RKO (cell line): ENCODE data around the gene XRCC3.

Experiments used
- DNase-seq: peaks from one replicate; pipeline ENCODE4 v3.0.0-alpha.2; 2016; ENCODE audit warnings: low spot score

XRCC3 gene

DNA sequence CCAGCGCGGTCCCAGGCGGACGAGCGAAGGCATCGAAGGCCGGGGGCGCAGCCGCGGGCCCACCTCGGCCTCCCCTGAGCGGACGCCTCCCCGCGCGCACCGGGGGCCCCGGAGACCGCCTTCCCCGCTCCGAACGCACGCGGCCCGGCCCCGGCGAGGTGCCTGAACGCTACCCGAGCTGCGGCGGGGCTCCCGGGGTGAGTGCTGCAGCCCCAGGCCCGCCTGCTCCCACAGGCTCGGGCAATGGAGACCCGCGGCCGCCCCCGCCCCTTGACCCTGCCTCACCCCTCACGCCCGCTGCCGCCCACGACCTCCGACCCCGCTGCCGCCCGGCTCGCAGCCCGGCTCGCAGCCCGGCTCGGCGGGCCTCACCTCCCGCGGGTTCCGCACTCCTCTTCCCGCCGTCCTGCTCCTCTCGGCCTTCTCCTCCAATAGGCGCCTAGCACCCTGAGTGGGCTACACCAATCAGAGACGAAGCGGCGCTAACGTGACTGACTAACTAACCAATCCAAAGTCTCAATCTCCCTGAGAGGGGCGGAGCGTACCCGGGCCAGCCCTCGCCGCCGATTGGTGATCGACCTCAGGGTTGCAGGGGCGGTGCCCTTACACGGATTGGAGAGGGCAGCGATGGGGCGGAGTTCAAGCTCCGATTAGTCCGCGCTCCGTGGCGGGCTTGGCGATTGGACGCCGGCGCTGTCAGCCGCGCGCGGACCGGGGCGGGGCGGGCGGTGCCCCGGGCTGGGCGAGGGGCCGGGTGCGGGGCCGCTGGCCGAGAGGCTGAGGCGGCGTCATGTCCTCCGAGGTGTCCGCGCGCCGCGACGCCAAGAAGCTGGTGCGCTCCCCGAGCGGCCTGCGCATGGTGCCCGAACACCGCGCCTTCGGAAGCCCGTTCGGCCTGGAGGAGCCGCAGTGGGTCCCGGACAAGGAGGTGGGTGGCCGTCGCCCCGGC is at the start of gene XRCC3, which contains the start of gene ZFYVE21:
Gene XRCC3 (minus strand): TSS at position 400 of the 949 bp plus-strand sequence. CDS start 4,364 bp downstream, outside the sequence.
Gene ZFYVE21 (plus strand): TSS at position 759 of the 949 bp plus-strand sequence. CDS start 32 bp downstream, at position 791.
- peak; percentile 99 for DNase-seq

DNA sequence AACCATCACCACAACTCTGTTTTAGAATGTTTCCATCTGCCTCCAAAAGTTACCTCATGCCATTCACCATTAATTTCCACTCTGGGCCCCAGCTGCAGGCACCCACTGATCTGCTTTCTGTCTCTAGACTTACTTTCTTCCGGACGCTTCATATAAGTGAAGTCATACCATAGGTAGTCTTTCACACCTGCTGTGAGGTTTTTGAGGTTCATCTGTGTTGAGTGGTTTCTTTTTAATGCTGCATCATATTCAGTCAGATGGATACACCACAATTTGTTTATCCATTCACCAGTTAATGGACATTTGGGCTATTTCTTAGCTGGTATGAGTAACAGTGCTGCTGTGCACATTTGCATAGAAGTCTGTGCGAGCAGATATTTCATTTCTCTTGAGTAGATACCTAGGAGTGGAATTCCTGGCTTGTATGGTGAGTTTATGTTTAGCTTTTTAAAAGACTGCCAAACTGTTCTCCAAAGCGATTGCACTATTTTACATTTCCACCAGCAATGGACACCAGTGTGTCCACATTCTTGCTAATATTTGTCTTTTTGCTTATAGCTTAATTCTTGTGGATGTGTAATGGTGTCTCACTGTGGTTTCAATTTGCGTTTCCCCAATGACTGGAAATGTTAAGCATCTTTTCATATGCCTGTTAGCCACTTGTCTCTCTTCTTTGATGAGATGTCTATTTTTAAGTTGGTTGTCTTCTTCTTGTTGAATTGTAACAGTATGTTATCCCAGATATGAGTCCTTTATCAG is 48.7 kb upstream of the XRCC3 start:
- DNase-seq, result no peak

DNA sequence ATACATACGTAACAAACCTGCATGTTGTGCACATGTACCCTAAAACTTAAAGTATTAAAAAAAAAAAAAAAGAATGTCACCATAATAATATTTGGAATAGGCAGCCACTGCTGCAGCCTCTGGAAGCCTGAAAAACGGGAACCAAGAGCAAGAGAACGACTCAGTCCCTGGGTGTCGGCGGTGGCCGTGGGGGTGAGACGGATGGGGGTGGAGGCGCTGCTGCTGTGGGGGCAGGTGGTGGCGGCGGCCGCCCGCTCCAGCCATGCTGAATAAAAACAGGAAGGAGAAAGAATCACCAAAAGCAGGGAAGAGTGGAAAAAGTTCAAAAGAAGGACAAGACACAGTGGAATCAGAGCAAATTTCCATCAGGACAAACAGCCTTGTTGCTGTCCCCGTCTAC is 47.3 kb upstream of the XRCC3 start:
- no peak for DNase-seq

DNA sequence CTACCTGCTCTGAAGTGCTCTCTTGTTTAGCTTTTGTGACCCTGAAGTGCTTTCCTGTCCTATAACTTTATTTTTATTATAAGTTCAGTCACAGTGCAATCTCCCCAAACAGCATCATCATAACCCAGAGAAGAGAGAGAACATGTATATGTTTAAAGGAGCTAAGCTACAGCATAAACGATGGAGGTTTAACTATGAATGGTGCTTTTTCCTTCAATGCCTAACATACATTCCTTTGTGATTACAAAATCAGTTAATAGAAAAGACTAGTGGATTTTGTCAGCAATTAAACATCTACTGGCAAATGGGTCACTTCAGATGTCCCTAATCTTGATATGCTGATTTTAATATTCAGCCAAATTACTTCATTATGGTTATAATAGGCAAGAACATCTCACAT is 46.8 kb upstream of the XRCC3 start:
- DNase-seq, result no peak

DNA sequence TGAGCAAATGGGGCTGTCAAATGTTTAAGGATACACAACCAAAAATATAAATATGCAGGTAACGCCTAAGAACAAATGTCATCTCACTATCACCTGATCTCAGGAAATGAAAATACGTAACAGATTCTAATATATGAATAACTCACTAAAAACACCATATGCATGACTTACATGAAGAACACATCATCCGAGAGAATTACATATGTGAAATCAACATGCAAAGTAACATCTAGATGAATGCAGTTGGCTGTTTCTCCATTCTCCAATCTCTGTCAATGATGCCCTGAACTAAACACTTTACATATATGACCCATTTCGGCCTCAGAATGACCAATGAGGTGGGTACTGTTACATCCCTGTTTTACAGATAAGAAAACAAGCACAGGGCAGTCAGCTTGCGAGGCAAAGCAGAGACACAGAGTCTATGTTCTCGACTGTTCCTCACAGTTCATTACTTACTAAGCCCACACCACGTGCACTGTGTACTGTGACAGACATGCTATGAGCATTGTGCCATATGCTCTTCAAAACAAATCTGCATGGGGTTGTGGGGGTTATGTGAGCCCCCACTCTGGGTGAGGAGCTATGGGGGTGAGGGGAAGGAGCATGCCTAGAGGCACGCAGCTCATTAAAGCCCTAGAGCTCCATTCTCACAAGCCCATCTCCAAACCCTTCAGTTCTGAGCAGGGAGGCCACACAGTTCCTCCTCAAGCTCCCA is 43.0 kb upstream of the XRCC3 start:
- DNase-seq, result no peak

DNA sequence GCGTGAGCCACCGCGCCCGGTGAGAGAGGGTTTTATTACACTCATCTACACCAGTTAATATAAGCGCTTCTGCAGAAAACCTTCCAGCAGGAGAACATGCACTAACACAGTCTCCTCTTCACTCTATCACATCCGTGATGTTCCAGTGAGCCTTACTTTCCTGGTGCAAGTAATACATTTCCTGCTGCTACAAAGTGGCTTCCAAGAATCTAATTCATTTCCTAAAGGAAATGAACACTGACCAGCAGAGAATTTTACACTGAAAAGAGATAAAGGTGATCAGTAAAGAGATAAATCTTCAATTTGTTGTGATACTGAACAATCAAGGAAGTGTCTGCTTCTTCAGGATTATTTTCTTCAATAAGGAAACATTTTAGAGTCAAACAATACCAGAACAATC is 39.8 kb upstream of the XRCC3 start:
- no peak for DNase-seq

DNA sequence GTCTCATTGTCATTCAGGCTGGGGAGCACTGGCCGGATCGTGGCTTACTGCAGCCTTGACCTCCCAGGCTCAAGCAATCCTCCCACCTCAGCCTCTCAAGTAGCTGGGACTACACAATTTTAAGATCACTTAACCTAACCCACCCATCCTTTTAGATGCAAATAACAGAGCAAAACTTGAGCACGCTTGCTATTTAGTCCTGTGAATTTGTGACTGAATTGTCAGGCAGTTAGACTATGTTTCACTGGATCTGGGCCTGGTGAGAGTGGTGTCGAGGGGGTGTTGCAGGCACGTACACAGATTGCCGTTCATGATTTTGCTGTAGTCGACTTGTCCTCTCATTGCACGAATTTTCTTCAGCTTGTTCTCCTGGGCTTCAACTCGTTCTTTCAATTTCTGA is 38.5 kb upstream of the XRCC3 start:
- no peak for DNase-seq

DNA sequence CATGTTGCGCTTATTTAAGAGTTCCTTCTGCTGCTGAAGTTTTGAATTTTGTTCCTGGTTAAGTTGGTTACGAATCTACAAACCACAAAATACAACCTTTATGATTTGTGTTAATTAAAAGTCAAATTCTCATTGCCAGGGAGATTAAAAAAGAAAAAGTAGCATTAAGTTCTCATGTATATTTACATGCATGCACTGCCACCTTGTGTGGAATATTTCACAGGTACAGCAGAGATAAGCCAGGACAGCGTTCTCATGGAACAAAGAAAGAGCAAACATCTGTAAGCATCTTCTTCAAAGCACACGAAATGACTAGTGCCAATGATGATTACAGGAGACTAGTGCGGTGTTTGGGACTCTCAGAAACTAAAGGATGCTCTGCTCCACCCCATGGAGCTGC is 34.6 kb upstream of the XRCC3 start:
- no peak for DNase-seq

DNA sequence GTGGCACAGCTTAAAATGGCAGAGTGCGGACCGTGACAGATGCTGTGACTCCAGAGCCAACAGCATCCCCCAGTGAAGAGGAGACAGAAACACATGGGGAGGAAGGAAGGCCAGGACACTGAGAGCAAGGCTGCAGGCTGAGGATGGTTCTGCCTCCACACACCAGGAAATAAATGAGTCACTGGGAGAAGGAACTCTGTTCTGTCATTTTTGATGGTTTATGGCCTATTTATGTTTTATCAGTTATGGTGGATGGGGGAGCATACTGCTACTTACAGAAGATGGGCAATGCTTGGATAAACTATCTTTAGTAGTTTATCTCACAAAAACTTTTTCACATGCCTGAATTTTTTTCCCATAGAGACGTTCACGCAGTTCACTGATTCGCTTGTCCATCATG is 34.2 kb upstream of the XRCC3 start:
- no peak for DNase-seq

DNA sequence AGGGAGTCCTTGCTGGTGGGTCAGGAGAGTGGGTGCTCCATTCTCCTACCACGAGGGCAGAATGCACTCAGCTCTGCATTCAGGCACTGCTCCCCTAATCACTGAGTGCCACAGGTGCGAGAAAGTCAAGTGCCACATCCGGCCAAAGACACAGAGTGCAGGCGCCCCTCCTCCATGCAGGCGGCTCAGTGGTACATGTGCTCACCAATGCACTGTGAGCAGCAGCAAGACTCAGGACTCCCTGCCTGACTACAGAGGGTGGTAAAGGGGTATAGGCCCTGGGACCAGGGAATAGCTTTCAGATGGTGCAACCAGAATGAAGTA is 33.2 kb upstream of the XRCC3 start:
- DNase-seq, result no peak

DNA sequence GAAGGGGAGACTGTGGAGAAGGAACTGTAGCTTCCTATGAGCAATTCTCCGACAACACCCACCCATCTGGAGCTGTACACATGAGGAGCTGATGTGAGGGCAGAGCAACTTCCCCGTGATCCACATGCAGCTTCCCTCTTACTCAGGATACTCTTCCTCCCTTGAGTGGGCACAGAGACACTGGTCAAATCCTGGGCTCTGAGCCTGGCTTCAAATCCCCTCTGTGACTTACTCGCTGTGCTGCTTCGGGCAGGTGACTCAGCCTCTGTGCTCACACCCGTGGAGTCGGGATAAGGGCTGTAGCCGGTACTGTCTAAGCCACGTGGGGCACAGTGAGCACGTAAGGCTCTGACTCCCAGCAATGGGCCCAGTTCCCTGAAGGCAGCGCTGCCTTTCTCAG is 31.4 kb upstream of the XRCC3 start:
- DNase-seq, result peak; percentile 20

DNA sequence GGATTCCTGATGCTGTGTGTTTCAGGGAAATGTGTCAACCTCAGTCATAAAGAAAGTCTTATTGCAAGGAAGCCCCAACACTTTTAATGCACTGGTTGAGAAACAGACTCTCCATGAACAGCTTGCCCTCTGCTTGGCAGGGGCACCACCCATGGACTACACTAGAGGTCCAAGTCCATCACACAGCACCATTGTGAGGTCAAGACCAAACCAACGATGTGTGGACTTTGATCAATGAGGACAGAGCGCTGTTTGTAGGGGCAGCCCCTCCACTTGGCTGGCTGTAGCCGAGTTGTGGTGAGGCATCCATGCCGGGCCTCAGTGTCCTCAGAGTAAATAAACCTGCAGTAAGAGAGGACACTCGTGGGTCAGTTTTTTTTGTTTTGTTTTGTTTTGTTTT is 30.2 kb upstream of the XRCC3 start:
- DNase-seq, result no peak

DNA sequence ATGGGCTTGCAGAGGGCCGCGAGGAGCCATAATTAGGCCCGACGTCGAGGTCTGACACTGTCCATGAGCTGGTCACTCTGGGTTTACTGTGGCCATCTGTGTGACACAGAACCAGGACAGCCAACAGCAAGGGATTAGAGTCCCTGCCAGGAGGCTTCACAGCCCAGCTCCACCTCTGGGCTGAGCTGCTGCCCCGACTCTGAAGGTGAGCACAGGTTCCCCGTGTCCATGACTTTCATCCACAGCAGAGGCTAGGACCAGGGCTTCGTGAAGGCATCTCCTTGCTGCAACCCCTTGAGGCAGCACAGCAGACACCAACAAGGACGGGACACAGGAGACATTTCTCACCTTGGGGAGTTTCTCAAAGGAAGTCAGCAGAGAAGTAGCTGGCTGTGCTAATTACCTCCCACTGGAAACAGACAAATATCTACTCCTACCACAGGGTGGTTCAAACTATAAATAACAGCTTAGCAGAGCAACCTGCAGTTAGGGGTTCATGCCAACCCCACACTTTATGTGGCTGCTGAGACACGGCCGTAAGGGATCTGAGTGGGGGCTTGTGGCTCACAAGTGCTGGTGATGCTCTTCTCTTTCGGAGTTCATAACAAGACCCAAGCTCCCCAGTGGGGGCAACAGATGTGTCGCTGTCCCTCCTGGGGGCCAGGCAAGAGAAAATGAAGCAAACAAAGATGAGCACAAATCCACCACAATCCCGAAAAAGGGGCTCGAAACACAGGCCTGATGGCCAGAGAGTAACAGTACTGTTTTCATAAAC is 29.6 kb upstream of the XRCC3 start:
- DNase-seq, result no peak

DNA sequence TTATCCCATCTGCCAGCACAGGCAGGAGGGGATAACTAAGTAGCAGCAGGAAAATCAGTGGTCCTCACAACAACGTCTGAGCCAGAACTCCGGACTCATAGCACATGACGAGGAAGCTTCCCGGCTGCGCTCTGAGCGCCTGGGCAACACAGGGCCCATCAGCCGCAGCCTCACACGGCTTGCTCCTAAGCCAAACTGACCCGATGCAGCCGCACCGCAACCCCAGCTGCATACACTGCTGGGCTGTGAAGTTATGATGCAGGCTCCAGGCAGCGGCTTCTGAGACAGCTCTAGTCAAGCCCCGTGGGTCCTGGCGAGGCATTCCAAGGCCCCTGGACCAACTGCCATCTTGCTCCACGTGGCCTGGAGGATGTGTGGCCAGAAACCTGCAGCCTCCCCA is 28.4 kb upstream of the XRCC3 start:
- DNase-seq, result no peak

DNA sequence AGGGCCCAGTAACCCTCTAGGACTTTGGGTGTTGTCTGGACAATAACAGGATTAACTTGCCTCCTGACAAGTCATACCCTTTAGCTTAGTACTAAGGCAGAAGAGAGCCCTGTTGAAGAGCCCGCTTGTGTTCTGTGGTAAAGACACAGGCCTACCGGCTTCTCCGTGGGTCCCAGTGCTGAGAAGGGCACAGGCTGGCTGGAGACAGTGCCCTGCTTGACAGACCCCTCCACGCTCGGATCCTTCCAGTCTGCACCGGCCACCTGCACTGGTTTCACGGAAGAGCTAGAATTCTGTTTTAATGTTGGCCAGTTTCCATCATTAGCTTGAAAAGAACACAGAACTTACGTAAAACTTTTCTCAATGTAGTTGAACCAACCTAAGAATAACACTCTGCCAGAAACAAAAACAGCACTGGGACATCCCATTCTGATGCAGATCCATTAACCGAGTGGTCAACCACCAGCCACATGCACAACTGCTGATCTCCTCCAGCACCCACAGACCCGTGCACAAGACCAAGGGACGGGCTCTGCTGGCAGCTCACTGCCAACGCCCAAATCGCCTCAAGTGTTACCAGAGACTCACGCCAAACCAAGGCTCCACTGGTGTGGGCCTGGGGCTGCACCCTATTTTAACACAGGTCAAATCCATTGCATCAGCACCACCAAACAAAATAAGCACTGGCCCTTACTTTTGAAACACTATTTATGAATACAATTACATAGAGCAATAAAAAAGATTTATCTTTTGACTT is 27.4 kb upstream of the XRCC3 start:
- no peak for DNase-seq

DNA sequence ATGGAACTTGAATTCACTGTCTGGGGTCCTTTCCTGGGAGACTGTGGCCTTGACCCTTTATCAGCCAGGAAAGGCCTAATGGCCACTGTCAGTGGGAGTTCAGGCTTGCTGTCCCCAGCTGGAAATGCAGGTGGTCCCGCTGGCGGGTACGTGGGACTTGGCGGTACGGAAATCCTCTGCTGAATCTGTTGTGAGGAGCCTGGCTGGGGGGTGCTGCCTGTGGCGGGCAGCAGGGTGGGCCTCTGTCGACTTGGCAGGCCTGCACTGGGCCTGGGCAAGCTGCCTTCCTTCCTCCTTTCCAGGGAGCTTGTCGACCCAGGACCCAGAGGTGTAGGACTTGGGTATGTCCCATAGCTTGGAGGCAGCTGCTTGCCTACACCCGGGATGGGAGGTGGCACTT is 26.6 kb upstream of the XRCC3 start:
- no peak for DNase-seq

DNA sequence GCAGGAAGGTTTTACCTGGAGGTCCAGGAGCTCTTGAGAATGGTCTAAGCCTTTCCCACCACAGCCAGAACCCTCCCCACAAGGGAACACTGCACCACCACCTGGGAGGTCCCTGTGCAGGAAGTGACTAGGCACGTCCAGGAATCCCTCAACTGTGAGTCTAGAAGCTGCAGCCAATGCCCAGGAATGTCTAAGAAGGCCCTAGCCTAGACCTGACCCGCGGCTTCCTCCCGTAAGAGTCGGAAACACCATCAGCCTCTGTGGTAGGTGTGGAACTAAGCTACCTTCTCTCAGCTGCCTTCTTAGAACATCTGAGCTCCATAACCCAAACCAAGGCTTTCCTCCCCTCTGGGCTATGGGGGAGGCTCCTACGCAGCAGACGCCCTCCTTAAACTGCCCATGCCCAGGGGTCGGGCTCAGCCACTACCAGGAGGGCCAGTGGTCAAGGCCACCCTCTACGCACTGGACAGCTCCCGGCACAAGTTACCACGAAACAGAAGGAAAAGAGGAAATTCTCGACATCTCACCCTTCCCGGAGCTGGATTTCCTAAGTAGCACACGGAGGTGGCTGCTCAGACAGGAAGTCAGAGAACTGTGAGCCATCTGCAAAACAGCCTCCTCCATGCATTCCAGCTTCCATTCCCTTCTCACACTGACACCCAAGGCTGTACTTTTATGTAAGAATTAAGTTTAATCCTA is 25.9 kb upstream of the XRCC3 start:
- no peak for DNase-seq

DNA sequence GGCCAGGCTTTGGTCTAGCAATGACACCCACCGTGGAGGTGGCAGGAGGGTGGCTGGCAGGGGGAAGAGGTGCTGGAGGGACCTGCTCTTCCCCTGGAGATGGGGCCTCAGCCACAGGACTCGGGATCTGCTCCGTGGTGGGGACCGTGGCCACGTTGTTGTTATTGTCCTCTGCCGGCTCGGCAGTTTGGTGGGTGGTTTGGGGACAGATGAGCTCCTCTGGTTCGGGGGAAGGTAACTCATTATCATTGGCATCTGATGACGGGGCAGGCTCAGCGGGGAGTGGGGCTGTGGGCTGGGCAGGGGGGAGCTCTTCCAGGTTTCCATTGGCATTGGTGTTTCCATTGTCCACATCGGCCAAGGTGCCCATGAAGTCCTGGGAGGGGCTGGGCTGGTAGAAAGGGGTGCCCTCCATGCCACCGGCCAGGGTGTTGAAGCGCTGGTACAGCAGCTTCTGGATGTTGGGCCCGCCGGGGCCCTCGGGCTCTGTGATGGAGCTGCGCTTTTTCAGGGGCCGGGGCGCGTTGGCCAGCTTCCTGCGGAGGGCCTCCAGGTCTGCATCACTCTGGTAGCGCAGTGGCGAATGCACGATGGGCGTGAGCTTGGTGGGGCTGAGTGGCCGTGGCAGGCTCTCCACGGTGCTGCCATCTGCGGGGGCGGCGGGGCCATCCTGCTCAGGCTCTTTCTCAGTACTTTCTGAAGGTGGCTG is 24.7 kb upstream of the XRCC3 start:
- no peak for DNase-seq

DNA sequence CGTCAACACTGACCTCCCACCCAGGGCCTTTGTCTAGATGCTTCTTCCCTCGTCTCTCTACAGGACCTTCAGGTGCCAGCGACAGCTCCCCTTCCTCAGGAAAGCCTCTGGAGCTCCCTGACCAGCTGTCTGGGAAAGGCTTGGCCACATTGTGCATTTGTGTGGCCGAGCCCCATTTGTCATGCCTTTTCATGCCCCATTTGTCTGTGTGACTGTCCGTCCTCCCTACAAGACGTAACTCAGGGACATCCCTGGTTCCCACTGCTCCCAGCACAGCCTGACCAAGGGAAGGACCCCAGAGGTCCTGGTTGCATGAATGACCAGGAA is 24.2 kb upstream of the XRCC3 start:
- no peak for DNase-seq
